Measurements from ENCODE around the gene AMZ1.
"Not testable (repeated sequence)": the region's sequence is repeated elsewhere in the genome, so short reads cannot be mapped to it uniquely, and the experiment has no call there.

The AMZ1 gene

GRCh38 chr7:2673934-2674333 is 14.1 kb upstream of the AMZ1 start:
- peaks cover 0 to 6% of the 10 kb centered on the region in 2 donors for H3K9me3 Mint-ChIP-seq
- DNase-seq (no peak), ATAC-seq (no peak)
- no peak overlapping the region for H3K4me3 Mint-ChIP-seq
- H3K27me3 Mint-ChIP-seq = peaks cover 43% of the 10 kb centered on the region
- H3K27ac Mint-ChIP-seq = no peak overlapping the region
- H3K4me1 Mint-ChIP-seq = peaks cover 10% of the 10 kb centered on the region

GRCh38 chr7:2675256-2675764 is 12.7 kb upstream of the AMZ1 start:
- ATAC-seq (no peak), DNase-seq (no peak)
- H3K4me3 Mint-ChIP-seq = no peak overlapping the region
- H3K4me1 Mint-ChIP-seq = peaks cover 10% of the 10 kb centered on the region
- peaks cover 0 to 6% of the 10 kb centered on the region in 2 donors for H3K9me3 Mint-ChIP-seq
- H3K27me3 Mint-ChIP-seq = peaks cover 43% of the 10 kb centered on the region
- no peak overlapping the region for H3K27ac Mint-ChIP-seq

GRCh38 chr7:2676576-2676975 is 11.4 kb upstream of the AMZ1 start:
- H3K27me3 Mint-ChIP-seq = peaks cover 36% of the 10 kb centered on the region
- ATAC-seq, H3K4me1 Mint-ChIP-seq, H3K9me3 Mint-ChIP-seq, H3K4me3 Mint-ChIP-seq, DNase-seq, H3K27ac Mint-ChIP-seq: not testable (repeated sequence)

GRCh38 chr7:2678454-2678853 is 9.5 kb upstream of the AMZ1 start:
- H3K27me3 Mint-ChIP-seq = peaks cover 52% of the 10 kb centered on the region
- ATAC-seq, H3K27ac Mint-ChIP-seq, DNase-seq, H3K4me1 Mint-ChIP-seq, H3K9me3 Mint-ChIP-seq, H3K4me3 Mint-ChIP-seq: not testable (repeated sequence)

- H3K4me3 Mint-ChIP-seq, H3K27ac Mint-ChIP-seq, DNase-seq, H3K4me1 Mint-ChIP-seq, H3K9me3 Mint-ChIP-seq: not testable (repeated sequence)
- H3K27me3 Mint-ChIP-seq = peaks cover 48% of the 10 kb centered on the region
- peak; percentile 55 for ATAC-seq
Observed at GRCh38 chr7:2679135-2680127, 8.6 kb upstream of the AMZ1 start.

GRCh38 chr7:2680256-2680655 is 7.7 kb upstream of the AMZ1 start:
- no peak for ATAC-seq
- no peaks in the 10 kb centered on the region for H3K9me3 Mint-ChIP-seq
- DNase-seq = no peak
- H3K27me3 Mint-ChIP-seq = peaks cover 48% of the 10 kb centered on the region
- H3K4me3 Mint-ChIP-seq = no peak overlapping the region
- H3K27ac Mint-ChIP-seq = no peak overlapping the region
- no peaks in the 10 kb centered on the region for H3K4me1 Mint-ChIP-seq

- DNase-seq = peak in 1 of 2 donors; percentile 47
- no peaks in the 10 kb centered on the region for H3K4me1 Mint-ChIP-seq
- no peaks in the 10 kb centered on the region for H3K9me3 Mint-ChIP-seq
- H3K4me3 Mint-ChIP-seq = no peak overlapping the region
- peaks cover 52% of the 10 kb centered on the region for H3K27me3 Mint-ChIP-seq
- no peak overlapping the region for H3K27ac Mint-ChIP-seq
- ATAC-seq = peak; percentile 53
Observed at GRCh38 chr7:2680792-2681490, 7.1 kb upstream of the AMZ1 start.

- no peaks in the 10 kb centered on the region for H3K9me3 Mint-ChIP-seq
- DNase-seq (no peak), ATAC-seq (no peak)
- peaks cover 61% of the 10 kb centered on the region for H3K27me3 Mint-ChIP-seq
- H3K4me1 Mint-ChIP-seq = no peaks in the 10 kb centered on the region
- no peak overlapping the region for H3K27ac Mint-ChIP-seq
- H3K4me3 Mint-ChIP-seq = no peak overlapping the region
Observed at GRCh38 chr7:2681929-2682799, 5.8 kb upstream of the AMZ1 start.

- no peak overlapping the region for H3K4me3 Mint-ChIP-seq
- no peaks in the 10 kb centered on the region for H3K9me3 Mint-ChIP-seq
- DNase-seq (no peak), ATAC-seq (no peak)
- peaks cover 77% of the 10 kb centered on the region for H3K27me3 Mint-ChIP-seq
- H3K4me1 Mint-ChIP-seq = peaks cover 12% of the 10 kb centered on the region
- no peak overlapping the region for H3K27ac Mint-ChIP-seq
Observed at GRCh38 chr7:2684501-2684900, 3.5 kb upstream of the AMZ1 start.

GRCh38 chr7:2686101-2686500 is 1.9 kb upstream of the AMZ1 start:
- no peak for ATAC-seq
- H3K4me3 Mint-ChIP-seq = no peak overlapping the region
- H3K9me3 Mint-ChIP-seq = no peaks in the 10 kb centered on the region
- no peak for DNase-seq
- H3K27me3 Mint-ChIP-seq = peaks cover 85% of the 10 kb centered on the region
- peaks cover 27% of the 10 kb centered on the region for H3K4me1 Mint-ChIP-seq
- H3K27ac Mint-ChIP-seq = no peak overlapping the region

- Mint-ChIP-seq H3K27ac (no peak overlapping the region), H3K4me1 (peaks cover 29% of the 10 kb centered on the region), H3K9me3 (no peaks in the 10 kb centered on the region), H3K27me3 (peaks cover 84% of the 10 kb centered on the region), H3K4me3 (no peak overlapping the region)
- ATAC-seq (no peak), DNase-seq (no peak)
Observed at GRCh38 chr7:2687338-2687869, 598 bp upstream of the AMZ1 start.

- peak in 1 of 2 donors; percentile 36 for DNase-seq
- Mint-ChIP-seq H3K4me3 (peak overlapping the region; percentile 74 to 85), H3K27ac (no peak overlapping the region), H3K4me1 (peaks cover 29% of the 10 kb centered on the region), H3K27me3 (peaks cover 84% of the 10 kb centered on the region), H3K9me3 (no peaks in the 10 kb centered on the region)
- peak; percentile 72 for ATAC-seq
Observed at GRCh38 chr7:2688409-2689342, 674 bp downstream of the AMZ1 start.

GRCh38 chr7:2689343-2689847 is 1.4 kb downstream of the AMZ1 start:
- H3K4me1 Mint-ChIP-seq = peaks cover 29% of the 10 kb centered on the region
- peaks cover 78% of the 10 kb centered on the region for H3K27me3 Mint-ChIP-seq
- DNase-seq (no peak), ATAC-seq (no peak)
- H3K9me3 Mint-ChIP-seq = no peaks in the 10 kb centered on the region
- no peak overlapping the region for H3K27ac Mint-ChIP-seq
- H3K4me3 Mint-ChIP-seq = peak overlapping the region in 1 of 2 donors; percentile 85
